Motor neuron (in vitro differentiated cells): ENCODE results near the gene TPPP2. TPM values are rescaled to one million over a fixed set of nuclear protein-coding genes. Genes with fewer than 3 reads are reported as not detected.

Source experiments
- ATAC-seq, 8 experiments: fragments of 200-7000 bp; cut with Tn5 transposase; replicated peaks in 6 of 8; 2 replicates each; pipeline ENCODE4 v1.8.0; 2021; ENCODE audit warnings: mild to moderate bottlenecking in 8 of 8, moderate library complexity in 8 of 8
- H3K27ac ChIP-seq, 2 donors: fragments of 250-450 bp; sonication (Bioruptor Pico); 2 replicates each; pipeline ENCODE4 v1.9.0; 2021; ENCODE audit warnings: antibody characterized with exemption in 2 of 2, mild to moderate bottlenecking in 2 of 2, moderate library complexity in 1 of 2
- H3K4me1 ChIP-seq, 2 donors: fragments of 250-450 bp; sonication (Bioruptor Pico); replicated peaks in 1 of 2; 2 replicates each; pipeline ENCODE4 v1.6.1; 2021; ENCODE audit warnings: antibody characterized with exemption in 2 of 2, mild to moderate bottlenecking in 2 of 2, moderate library complexity in 1 of 2
- H3K4me3 ChIP-seq, 5 donors: fragments of 250-450 bp; sonication (Bioruptor Pico); 2 replicates each; pipeline ENCODE4 v1.9.0; 2021; ENCODE audit warnings: antibody characterized with exemption in 5 of 5, mild to moderate bottlenecking in 5 of 5, moderate library complexity in 4 of 5
- WGBS, 10 experiments: fragments of 450-650 bp; shearing (Covaris generic); methylation state at CpG; one replicate each; pipeline ENCODE4 v1.0.0; 2022; 5-methylcytosine and 5-hydroxymethylcytosine counted together
- in situ Hi-C, 9 experiments: fragments of 400-800 bp; cut with MboI; loops; one replicate each; pipeline ENCODE4 v1.15.0; 2021; ENCODE audit warnings: low sequenced_read_pairs in 9 of 9, low pct_unique_long_range_greater_than_20kb in 2 of 9; ENCODE audit not compliant: unreplicated experiment in 9 of 9
- total RNA-seq, 8 experiments: library from RNA; unstranded; fragments of 300-600 nt; gene quantifications; 2 replicates each; pipeline versions ENCODE4 v1.2.3 to v1.2.4, GENCODE V29; 2022

The TPPP2 gene
- total RNA-seq, 8 experiments from 2014 or later: 0.18 to 0.62 (median 0.38) TPM; not detected in 5

DNA sequence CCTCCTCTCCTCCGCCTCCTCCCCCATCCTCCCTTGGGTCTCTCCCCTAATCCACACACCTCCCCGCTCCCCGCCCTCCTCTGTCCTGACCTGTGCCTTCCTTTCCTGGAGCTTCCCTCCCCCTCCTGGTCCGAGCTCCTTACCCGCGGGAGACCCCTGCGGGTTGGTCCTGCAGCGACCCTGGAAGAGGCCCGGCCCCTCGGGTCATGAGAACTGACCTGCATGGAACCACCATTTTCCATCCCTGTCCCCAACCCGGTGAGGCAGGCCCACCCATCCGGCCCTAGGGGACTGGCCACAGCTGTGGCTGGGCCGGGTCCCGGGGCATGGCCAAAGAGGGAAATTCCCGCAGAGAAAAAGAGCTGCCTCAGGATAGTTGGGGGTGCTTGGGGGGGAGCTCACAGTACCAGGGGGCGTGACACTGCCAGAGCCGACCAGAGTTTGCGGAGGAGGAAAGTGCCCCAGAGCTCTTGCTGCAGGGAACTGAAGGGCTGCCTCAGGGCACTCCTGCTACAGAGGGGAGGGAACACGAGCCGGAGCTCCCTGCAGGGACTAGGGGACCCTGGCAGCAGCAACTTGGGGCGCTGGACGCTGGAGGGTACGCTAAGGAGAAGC is 40.7 kb downstream of the TPPP2 start:
- Histone ChIP-seq H3K27ac (peak overlapping the region; percentile 91 to 94), H3K4me1 (peaks cover 11 to 16% of the 10 kb centered on the region in 2 donors), H3K4me3 (peak overlapping the region; percentile 60 to 89 (median 79))
- in situ Hi-C loops: no loop called here
- WGBS, 10 experiments: 0 to 7% (median 6%) methylated on average over 1 to 3 of the region's 23 CpGs; no CpG with 5 or more reads in 7 of the 10 experiments
- ATAC-seq: peak; percentile 9 to 43 (median 22)

DNA sequence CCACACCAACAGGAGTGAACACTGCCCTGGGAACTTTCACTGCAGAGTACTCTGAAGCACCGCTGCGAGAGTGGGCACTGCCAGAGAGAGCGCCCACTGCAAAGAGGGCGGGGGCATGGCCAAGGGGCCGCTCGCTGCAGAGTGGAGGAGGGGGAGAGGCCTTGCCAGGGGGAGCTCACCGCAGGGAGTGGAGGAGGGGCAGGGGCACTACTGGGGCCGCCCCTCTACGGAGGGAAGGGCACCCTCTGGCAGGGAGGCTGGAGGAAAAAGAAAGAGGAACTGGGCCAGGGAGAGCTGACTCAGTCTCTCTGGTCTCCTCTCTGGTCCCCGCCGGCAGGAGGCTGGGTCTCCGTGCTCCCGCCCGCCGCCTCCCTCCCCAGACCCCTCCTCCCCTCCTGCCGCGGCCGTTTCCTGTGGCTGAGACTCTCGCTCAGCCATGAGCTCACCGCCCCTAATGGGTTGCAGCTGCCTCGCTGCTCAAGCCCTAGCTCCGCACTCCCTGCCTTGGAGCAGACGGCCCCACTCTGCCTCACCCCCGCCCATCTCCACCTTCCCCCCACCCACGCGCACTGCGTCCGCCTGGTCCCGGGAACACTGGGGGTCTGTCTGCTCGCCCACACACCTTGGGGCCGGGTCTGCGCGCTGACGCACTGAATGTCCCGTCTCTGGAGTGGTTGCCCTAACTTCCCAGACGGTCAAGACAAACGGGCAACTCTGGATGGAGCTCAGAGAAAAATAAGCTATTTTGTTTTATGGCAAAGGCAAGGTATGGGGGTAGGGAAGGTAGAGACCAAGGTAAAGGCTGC is 41.4 kb downstream of the TPPP2 start:
- peak; percentile 66 to 77 (median 72) for ATAC-seq
- H3K4me1 ChIP-seq: peaks cover 11 to 16% of the 10 kb centered on the region in 2 donors
- H3K27ac ChIP-seq: peak overlapping the region; percentile 91 to 94
- H3K4me3 ChIP-seq: peak overlapping the region; percentile 60 to 89 (median 79)
- 0 to 7% (median 0%) methylated on average over 1 to 3 of the region's 37 CpGs; no CpG with 5 or more reads in 5 of the 10 experiments for WGBS, 10 experiments
- in situ Hi-C loops: no loop called here

DNA sequence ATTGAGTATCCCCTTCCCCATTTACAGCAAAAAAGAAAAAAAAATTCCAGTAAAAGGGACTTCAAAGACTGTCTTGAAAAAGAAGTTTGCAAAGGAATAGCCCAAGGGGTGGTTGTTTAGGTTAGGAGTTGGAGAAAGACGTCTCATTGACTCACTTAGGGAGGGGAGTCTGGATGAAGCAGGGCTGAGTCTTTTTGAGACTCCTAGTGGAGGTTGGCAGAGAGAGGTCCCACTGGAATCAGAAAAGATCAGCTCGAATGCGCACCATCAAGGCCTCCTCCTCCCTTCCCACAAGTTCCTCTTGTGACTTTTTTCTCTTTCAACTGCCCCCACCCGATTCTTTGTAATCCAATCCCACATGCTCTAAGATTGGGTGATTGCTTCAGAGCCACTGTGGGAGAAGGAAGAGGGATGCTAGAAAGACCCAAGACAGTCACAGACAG is 42.0 kb downstream of the TPPP2 start:
- WGBS, 10 experiments: 0 to 63% (median 44%) methylated on average over 2 to 4 of the region's 4 CpGs; no CpG with 5 or more reads in 3 of the 10 experiments
- in situ Hi-C loops: no loop called here
- peak in 2 of 8 experiments; percentile 9 to 38 for ATAC-seq
- peaks cover 11 to 16% of the 10 kb centered on the region in 2 donors for H3K4me1 ChIP-seq
- H3K27ac ChIP-seq: peak overlapping the region; percentile 91 to 94
- peak overlapping the region; percentile 60 to 89 (median 79) for H3K4me3 ChIP-seq

DNA sequence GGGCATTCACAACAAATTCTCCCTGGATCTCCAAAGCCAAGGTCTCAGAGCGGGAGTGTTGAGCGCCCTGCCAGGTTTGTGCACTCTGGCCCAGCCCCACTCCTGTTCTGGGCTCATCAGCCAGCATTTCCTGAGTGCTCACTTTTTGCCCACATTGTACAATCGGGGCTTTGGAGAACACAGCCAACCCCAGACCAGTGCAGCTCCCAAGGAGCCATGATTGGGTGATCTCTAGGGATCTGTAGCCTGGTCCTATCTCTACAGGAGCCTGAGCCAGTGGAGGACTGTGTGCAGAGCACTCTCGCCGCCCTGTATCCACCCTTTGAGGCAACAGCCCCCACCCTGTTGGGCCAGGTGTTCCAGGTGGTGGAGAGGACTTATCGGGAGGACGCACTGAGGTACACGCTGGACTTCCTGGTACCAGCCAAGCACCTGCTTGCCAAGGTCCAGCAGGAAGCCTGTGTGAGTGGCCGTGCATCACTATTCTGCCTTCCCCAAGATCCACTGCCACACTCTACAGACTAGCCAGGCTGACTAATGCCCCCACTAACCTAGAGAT is 42.8 kb downstream of the TPPP2 start:
- 92 to 100% (median 93%) methylated on average over 1 to 8 of the region's 9 CpGs; no CpG with 5 or more reads in 5 of the 10 experiments for WGBS, 10 experiments
- ATAC-seq: no peak
- Histone ChIP-seq H3K4me3 (no peak overlapping the region), H3K27ac (no peak overlapping the region), H3K4me1 (peaks cover 11 to 16% of the 10 kb centered on the region in 2 donors)
- in situ Hi-C loops: no loop called here

DNA sequence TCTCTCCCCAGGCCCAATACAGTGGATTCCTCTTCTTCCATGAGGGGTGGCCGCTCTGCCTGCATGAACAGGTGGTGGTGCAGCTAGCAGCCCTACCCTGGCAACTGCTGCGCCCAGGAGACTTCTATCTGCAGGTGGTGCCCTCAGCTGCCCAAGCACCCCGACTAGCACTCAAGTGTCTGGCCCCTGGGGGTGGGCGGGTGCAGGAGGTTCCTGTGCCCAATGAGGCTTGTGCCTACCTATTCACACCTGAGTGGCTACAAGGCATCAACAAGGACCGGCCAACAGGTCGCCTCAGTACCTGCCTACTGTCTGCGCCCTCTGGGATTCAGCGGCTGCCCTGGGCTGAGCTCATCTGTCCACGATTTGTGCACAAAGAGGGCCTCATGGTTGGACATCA is 43.9 kb downstream of the TPPP2 start:
- WGBS, 10 experiments: 85 to 100% (median 94%) methylated on average over 1 to 5 of the region's 9 CpGs; no CpG with 5 or more reads in 6 of the 10 experiments
- Histone ChIP-seq H3K4me3 (no peak overlapping the region), H3K27ac (no peak overlapping the region), H3K4me1 (peaks cover 8 to 9% of the 10 kb centered on the region in 2 donors)
- in situ Hi-C loops: no loop called here
- ATAC-seq: no peak

DNA sequence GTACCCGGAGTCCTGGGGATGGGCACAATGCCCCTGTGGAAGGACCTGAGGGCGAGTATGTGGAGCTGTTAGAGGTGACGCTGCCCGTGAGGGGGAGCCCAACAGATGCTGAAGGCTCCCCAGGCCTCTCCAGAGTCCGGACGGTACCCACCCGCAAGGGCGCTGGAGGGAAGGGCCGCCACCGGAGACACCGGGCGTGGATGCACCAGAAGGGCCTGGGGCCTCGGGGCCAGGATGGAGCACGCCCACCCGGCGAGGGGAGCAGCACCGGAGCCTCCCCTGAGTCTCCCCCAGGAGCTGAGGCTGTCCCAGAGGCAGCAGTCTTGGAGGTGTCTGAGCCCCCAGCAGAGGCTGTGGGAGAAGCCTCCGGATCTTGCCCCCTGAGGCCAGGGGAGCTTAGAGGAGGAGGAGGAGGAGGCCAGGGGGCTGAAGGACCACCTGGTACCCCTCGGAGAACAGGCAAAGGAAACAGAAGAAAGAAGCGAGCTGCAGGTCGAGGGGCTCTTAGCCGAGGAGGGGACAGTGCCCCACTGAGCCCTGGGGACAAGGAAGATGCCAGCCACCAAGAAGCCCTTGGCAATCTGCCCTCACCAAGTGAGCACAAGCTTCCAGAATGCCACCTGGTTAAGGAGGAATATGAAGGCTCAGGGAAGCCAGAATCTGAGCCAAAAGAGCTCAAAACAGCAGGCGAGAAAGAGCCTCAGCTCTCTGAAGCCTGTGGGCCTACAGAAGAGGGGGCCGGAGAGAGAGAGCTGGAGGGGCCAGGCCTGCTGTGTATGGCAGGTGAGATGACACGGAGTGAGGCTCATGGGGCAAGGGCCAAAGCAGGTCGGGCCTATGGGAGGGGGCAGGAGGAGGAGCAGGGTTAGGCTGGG is 44.6 kb downstream of the TPPP2 start:
- peaks cover 6% of the 10 kb centered on the region in 2 donors for H3K4me1 ChIP-seq
- no peak for ATAC-seq
- H3K27ac ChIP-seq: no peak overlapping the region
- 88 to 100% (median 93%) methylated on average over 1 to 11 of the region's 26 CpGs; no CpG with 5 or more reads in 5 of the 10 experiments for WGBS, 10 experiments
- no peak overlapping the region for H3K4me3 ChIP-seq
- in situ Hi-C loops: no loop called here

DNA sequence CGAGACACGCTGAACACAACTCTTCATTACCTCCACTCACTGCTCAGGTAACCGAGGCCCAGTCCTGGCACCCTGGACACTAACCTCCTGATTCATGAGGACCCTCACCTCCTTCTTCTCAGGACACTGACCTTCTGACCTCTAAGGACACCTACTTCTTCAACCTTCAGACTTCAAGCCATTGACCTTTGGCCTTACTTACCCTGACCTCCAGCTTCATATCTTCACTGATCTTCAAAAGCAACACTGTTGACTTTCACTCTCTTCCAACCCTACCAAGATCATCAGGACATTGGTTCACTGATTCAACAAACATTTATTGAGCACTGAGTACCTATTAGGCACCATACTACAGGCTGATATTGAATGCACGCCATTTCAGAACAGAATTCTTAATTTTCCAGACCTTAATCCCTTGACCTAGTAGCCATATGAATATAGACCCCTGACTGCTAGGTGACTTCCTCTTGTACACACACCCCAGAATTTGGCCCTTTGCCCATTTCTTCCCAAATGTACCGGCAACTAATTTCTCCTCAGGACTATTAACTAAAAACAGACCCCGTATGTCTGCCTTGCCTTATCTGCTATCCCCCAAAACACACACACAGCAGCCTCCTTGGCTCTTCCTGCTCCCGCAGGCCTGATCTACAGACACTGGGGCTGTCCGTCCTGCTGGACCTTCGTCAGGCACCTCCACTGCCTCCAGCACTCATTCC is 45.9 kb downstream of the TPPP2 start:
- no peak for ATAC-seq
- H3K4me3 ChIP-seq: no peak overlapping the region
- H3K4me1 ChIP-seq: peaks cover 6% of the 10 kb centered on the region in 2 donors
- no peak overlapping the region for H3K27ac ChIP-seq
- in situ Hi-C loops: no loop called here
- 60 to 100% (median 91%) methylated on average over 1 to 6 of the region's 9 CpGs for WGBS, 10 experiments

DNA sequence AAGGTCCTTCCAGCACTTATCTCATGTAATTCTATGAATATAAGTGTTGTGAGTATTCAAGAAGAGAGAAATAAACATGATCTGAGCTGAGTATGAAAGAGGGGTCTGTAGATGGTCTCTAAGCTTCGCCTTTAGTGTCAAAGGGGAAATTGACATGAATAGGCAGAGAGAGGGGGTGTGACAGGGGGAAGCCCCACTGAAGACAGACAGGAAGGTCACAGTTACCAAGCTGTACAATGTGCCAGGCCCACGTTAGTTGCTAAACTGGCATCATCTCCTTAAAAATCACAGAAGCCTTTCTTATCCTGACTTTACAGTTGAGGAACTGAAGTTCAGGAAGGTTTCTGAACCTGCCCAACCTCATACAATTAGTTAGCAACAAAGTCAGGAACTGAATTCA is 47.7 kb downstream of the TPPP2 start:
- Histone ChIP-seq H3K4me1 (no peaks in the 10 kb centered on the region), H3K27ac (no peak overlapping the region), H3K4me3 (no peak overlapping the region)
- in situ Hi-C loops: no loop called here
- no peak for ATAC-seq
- 83 to 100% (median 92%) methylated on average over 1 to 2 of the region's 2 CpGs; no CpG with 5 or more reads in 4 of the 10 experiments for WGBS, 10 experiments

DNA sequence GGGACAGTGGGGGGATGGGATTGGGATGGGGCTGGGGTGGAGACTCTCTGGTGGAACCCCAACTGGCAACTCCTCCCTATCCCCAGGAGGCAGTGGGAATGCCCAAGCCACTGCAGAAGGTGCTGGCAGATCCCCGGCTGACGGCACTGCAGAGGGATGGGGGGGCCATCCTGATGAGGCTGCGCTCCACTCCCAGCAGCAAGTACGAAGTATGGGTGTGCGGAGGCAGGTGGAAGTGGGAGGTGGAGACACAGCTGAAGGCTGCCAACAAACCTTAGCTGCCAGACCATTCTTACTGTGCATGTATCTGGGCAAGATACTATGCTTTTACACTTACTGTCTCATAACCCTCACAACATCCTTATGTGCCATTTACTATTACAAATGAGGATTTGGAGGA is 48.3 kb downstream of the TPPP2 start:
- in situ Hi-C loops: no loop called here
- Histone ChIP-seq H3K4me1 (no peaks in the 10 kb centered on the region), H3K4me3 (no peak overlapping the region), H3K27ac (no peak overlapping the region)
- ATAC-seq: no peak
- 69 to 100% (median 92%) methylated on average over 2 to 3 of the region's 5 CpGs; no CpG with 5 or more reads in 6 of the 10 experiments for WGBS, 10 experiments

DNA sequence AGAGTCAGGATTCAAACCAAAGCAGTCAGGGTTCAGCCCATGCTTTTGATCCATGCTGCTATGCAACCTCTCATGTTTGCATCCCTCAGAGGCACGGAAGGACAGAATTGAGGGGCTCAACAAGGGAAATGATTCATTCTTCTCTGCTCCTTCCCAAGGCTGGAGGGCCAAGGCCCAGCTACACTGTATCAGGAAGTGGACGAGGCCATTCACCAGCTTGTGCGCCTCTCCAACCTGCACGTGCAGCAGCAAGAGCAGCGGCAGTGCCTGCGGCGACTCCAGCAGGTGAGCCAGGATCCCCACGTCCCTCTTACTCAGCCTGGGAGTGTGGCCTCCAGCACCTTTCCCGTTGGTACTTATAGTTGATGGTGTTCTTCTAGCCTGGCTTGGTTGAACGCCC is 48.7 kb downstream of the TPPP2 start:
- Histone ChIP-seq H3K4me3 (no peak overlapping the region), H3K27ac (no peak overlapping the region), H3K4me1 (no peaks in the 10 kb centered on the region)
- WGBS, 10 experiments: 67 to 93% (median 87%) methylated on average over 1 to 8 of the region's 10 CpGs; no CpG with 5 or more reads in 6 of the 10 experiments
- no peak for ATAC-seq
- in situ Hi-C loops: no loop called here

DNA sequence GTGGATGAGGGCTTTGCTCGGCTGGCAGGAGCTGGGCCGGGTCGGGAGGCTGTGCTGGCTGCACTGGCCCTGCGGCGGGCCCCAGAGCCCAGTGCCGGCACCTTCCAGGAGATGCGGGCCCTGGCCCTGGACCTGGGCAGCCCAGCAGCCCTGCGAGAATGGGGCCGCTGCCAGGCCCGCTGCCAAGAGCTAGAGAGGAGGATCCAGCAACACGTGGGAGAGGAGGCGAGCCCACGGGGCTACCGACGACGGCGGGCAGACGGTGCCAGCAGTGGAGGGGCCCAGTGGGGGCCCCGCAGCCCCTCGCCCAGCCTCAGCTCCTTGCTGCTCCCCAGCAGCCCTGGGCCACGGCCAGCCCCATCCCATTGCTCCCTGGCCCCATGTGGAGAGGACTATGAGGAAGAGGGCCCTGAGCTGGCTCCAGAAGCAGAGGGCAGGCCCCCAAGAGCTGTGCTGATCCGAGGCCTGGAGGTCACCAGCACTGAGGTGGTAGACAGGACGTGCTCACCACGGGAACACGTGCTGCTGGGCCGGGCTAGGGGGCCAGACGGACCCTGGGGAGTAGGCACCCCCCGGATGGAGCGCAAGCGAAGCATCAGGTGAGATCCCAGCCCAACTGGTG is 51.6 kb downstream of the TPPP2 start:
- WGBS, 10 experiments: 60 to 100% (median 100%) methylated on average over 1 to 5 of the region's 30 CpGs; no CpG with 5 or more reads in 5 of the 10 experiments
- Histone ChIP-seq H3K27ac (no peak overlapping the region), H3K4me3 (no peak overlapping the region), H3K4me1 (peaks cover 2 to 4% of the 10 kb centered on the region in 2 donors)
- no peak for ATAC-seq
- in situ Hi-C loops: no loop called here
